GM12878 (cell line): Measurements from ENCODE around the gene CASK. TPM values are rescaled to one million over a fixed set of nuclear protein-coding genes. Genes with fewer than 3 reads are reported as not detected.

ENCODE experiments used
- ATAC-seq: fragments of 200-7000 bp; cut with Tn5 transposase; 3 replicates; pipeline ENCODE4 v1.9.1; 2020; ENCODE audit warnings: mild to moderate bottlenecking, moderate library complexity
- BruUV-seq: library from RNA; stranded (reverse); fragments of 400-500 nt; replicated peaks from 2 replicates; lab custom pipeline; 2021; lab: Mats Ljungman, UMichigan
- CTCF ChIA-PET: fragments of 300-600 bp; sonication (Branson Sonifier 250); formaldehyde crosslinking; extraction: SDS; loops from one replicate; lab custom pipeline; 2021; ENCODE audit warnings: inconsistent platforms; lab: Yijun Ruan, JAX
- POLR2A ChIA-PET: fragments of 350-600 bp; formaldehyde crosslinking; extraction: SDS; loops from one replicate; lab custom pipeline; 2021; ENCODE audit warnings: inconsistent platforms; lab: Charles Lee
- RAD21 ChIA-PET: fragments of 300-600 bp; sonication (Branson Sonifier 250); formaldehyde crosslinking; loops from one replicate; lab custom pipeline; 2023; ENCODE audit warnings: antibody characterized with exemption; ENCODE audit not compliant: unreplicated experiment; lab: Charles Lee
- SMC1A ChIA-PET: fragments of 300-600 bp; sonication (Branson Sonifier 250); formaldehyde crosslinking; loops from one replicate; lab custom pipeline; 2023; ENCODE audit not compliant: unreplicated experiment, uncharacterized antibody; lab: Charles Lee
- DNase-seq: peaks from one replicate; pipeline ENCODE4 v3.0.0-alpha.2; 2011; ENCODE audit warnings: low read depth, low spot score
- FAIRE-seq: peaks from 3 replicates; lab custom pipeline; 2011; peaks lifted over from hg19 to GRCh38; lab: Jason Lieb, UNC
- H2AFZ ChIP-seq: 2 replicates; pipeline ENCODE4 v1.6.0; 2011; ENCODE audit warnings: low read depth, low read length, control low read depth; ENCODE audit not compliant: control insufficient read depth
- H3K27ac ChIP-seq: 2 replicates; pipeline ENCODE4 v1.5.1; 2011; ENCODE audit warnings: control low read depth; ENCODE audit not compliant: control insufficient read depth, insufficient read depth
- H3K27me3 ChIP-seq, 2 experiments: replicated peaks in 1 of 2; 2 replicates each; pipeline versions ENCODE4 v1.6.0 to v1.6.1; 2011; ENCODE audit warnings: low read length in 1 of 2; ENCODE audit not compliant: control insufficient read depth in 2 of 2, insufficient read depth in 2 of 2
- H3K36me3 ChIP-seq, 2 experiments: 2 replicates each; pipeline ENCODE4 v1.5.1; 2011; ENCODE audit warnings: low read length in 1 of 2; ENCODE audit not compliant: control insufficient read depth in 2 of 2, insufficient read depth in 2 of 2
- H3K4me1 ChIP-seq: 2 replicates; pipeline ENCODE4 v1.6.1; 2011; ENCODE audit warnings: mild to moderate bottlenecking, low read length, moderate library complexity, mixed read lengths; ENCODE audit not compliant: control insufficient read depth, insufficient read depth
- H3K4me2 ChIP-seq: 2 replicates; pipeline ENCODE4 v1.6.0; 2011; ENCODE audit warnings: control low read depth; ENCODE audit not compliant: control insufficient read depth, insufficient read depth
- H3K4me3 ChIP-seq: fragments of 200-600 bp; sonication (generic); 2 replicates; pipeline ENCODE4 v1.5.1; 2016
- H3K79me2 ChIP-seq: 2 replicates; pipeline ENCODE4 v1.6.0; 2011; ENCODE audit warnings: low read length; ENCODE audit not compliant: control insufficient read depth, insufficient read depth
- H3K9ac ChIP-seq: 2 replicates; pipeline ENCODE4 v1.8.0; 2011; ENCODE audit warnings: low read length, control low read depth, mixed read lengths; ENCODE audit not compliant: control insufficient read depth, insufficient read depth
- H3K9me3 ChIP-seq: replicated peaks from 3 replicates; pipeline ENCODE4 v1.5.1; 2011; ENCODE audit warnings: mild to moderate bottlenecking, low read length; ENCODE audit not compliant: control insufficient read depth, insufficient read depth
- H4K20me1 ChIP-seq: 2 replicates; pipeline ENCODE4 v1.6.0; 2011; ENCODE audit not compliant: control insufficient read depth, insufficient read depth
- ASH2L ChIP-seq: fragments of 300-600, 200-600 bp; sonication (generic); IDR thresholded peaks from 2 replicates; pipeline ENCODE4 v1.6.1; 2017; ENCODE audit warnings: low read depth, mild to moderate bottlenecking, borderline replicate concordance
- CEBPB ChIP-seq, 2 experiments: fragments of 150-350 bp in 1 of 2; IDR thresholded peaks; 2 replicates each; pipeline ENCODE4 v1.6.1; 2012 to 2014; ENCODE audit warnings: low read depth in 2 of 2, low read length in 2 of 2, borderline replicate concordance in 1 of 2, inconsistent platforms in 1 of 2
- IKZF2 ChIP-seq, 2 experiments: fragments of 450-650 bp; IDR thresholded peaks; 2 replicates each; pipeline ENCODE4 v1.6.1; 2017; ENCODE audit warnings: mild to moderate bottlenecking in 2 of 2, moderate library complexity in 2 of 2
- MTA2 ChIP-seq: fragments of 450-650 bp; IDR thresholded peaks from 2 replicates; pipeline ENCODE4 v1.6.1; 2016; ENCODE audit warnings: low read depth, mild to moderate bottlenecking, moderate library complexity
- NFYB ChIP-seq: IDR thresholded peaks from 2 replicates; pipeline ENCODE4 v1.6.1; 2011; ENCODE audit warnings: low read depth, mild to moderate bottlenecking, low read length, improper control_type of control experiment, moderate library complexity; ENCODE audit not compliant: insufficient read depth
- POU2F2 ChIP-seq: IDR thresholded peaks from 3 replicates; pipeline ENCODE4 v1.6.1; 2011; ENCODE audit warnings: low read depth, mild to moderate bottlenecking, low read length, borderline replicate concordance
- TARDBP ChIP-seq: IDR thresholded peaks from 2 replicates; pipeline ENCODE4 v1.6.1; 2016; ENCODE audit warnings: borderline replicate concordance
- WRNIP1 ChIP-seq: IDR thresholded peaks from 2 replicates; pipeline ENCODE4 v1.6.1; 2011; ENCODE audit warnings: low read depth, low read length, improper control_type of control experiment, borderline replicate concordance
- WGBS: methylation state at CpG from one replicate; pipeline ENCODE4 v1.1.6; 2016; ENCODE audit warnings: low lambda C conversion rate; ENCODE audit not compliant: insufficient replicate concordance, insufficient coverage; ENCODE audit errors: missing lambda C conversion rate; 5-methylcytosine and 5-hydroxymethylcytosine counted together
- in situ Hi-C: fragments of 300-500 bp; cut with MboI; formaldehyde crosslinking; loops from 9 replicates; pipeline ENCODE4 v1.14.3; 2018; ENCODE audit warnings: mixed read lengths
- intact Hi-C: fragments of 100-400 bp; cut with micrococcal nuclease; formaldehyde crosslinking; loops from one replicate; pipeline ENCODE4 v1.14.2; 2022; ENCODE audit not compliant: unreplicated experiment
- polyA plus RNA-seq, 11 experiments: library from polyadenylated mRNA; depleted of rRNA in 4 of 11; unstranded in 6 of 11; stranded (reverse) in 5 of 11; fragments of >200 nt; fragmentation: Nextera tagmentation in 4 of 11; fragmentation: Illumina TruSeq in 1 of 11; extraction: Ambion mirVana in 4 of 11; extraction: Trizol in 1 of 11; gene quantifications; 1 replicate in 1 of 11; 2 replicates in 10 of 11; pipeline versions ENCODE4 v1.2.1 to v1.2.3, GENCODE V29; 2011 to 2016; ENCODE audit warnings: inconsistent platforms in 2 of 11, missing spikeins in 2 of 11, low read depth in 1 of 11
- total RNA-seq, 4 experiments: library from RNA; depleted of rRNA in 3 of 4; stranded (reverse); fragments of >200 nt in 3 of 4; fragmentation: Illumina TruSeq in 1 of 4; extraction: Trizol in 1 of 4; gene quantifications; 2 replicates each; pipeline versions ENCODE4 v1.2.1 to v1.2.3, GENCODE V29; 2013 to 2021
- TF ChIP-seq, protein P1 (sequence below): fragments of 450-650 bp; IDR thresholded peaks from 2 replicates; pipeline ENCODE4 v1.6.1; 2017; ENCODE audit warnings: antibody characterized with exemption, mild to moderate bottlenecking, moderate library complexity

The CASK gene
- total and polyA plus RNA-seq, 10 of the 15 experiments (the other 5 are each of a cell fraction or from before 2014, with no cell fraction given), result 0.60 to 45.9 (median 4.8) TPM

DNA sequence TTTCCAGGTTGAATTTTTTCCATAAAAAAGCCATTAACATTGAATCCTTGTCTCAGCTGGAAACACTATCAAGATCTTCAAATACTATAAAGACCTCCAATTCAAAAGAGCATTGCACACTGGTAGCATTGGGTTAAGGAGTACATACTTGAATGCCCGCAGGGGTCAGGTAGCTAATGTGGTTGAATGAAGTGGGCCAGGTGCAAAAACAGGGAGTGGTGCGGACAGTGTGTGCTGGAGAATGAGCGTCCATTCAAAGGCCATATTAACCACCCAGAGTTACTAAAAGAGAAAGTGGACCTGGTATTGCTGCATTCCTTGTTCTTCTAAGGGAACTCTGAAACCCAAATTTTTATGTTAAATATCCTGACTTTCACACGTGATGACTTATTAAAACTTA lies 384.6 kb downstream of the CASK start:
- ChIA-PET RAD21 (no interaction called here), POLR2A (no interaction called here), CTCF (interaction anchor here (1.4 kb wide), 1 partner anchor 15 kb away, joined by 3 read pairs; no protein-coding TSS in a partner anchor), SMC1A (interaction anchor here (0.6 kb wide), 1 partner anchor 543 kb away, joined by 3 read pairs; no protein-coding TSS in a partner anchor)
- no peaks in the 10 kb centered on the region for H3K36me3 ChIP-seq
- no peaks in the 10 kb centered on the region for H3K27me3 ChIP-seq
- in situ Hi-C loops, result no loop called here
- H3K4me2 ChIP-seq, result no peak overlapping the region
- H3K9me3 ChIP-seq, result no peaks in the 10 kb centered on the region
- no TSS peak for BruUV-seq
- intact Hi-C loops, result no loop called here
- no peak for TF ChIP-seq IKZF2 (IDR thresholded peaks at IDR 0.05)
- no peak for TF ChIP-seq CEBPB (IDR thresholded peaks at IDR 0.05; ENCODE audit: borderline replicate concordance in 1 of 2, low read depth in 2 of 2, low read length in 2 of 2)
- no peaks in the 10 kb centered on the region for H3K79me2 ChIP-seq
- no peak for FAIRE-seq
- H2AFZ ChIP-seq, result no peak overlapping the region
- H3K4me1 ChIP-seq, result no peaks in the 10 kb centered on the region
- no peak overlapping the region for H3K4me3 ChIP-seq
- 42% methylated on average over 4 of the region's 4 CpGs for WGBS
- H3K27ac ChIP-seq, result no peak overlapping the region
- no peaks in the 10 kb centered on the region for H4K20me1 ChIP-seq
- no peak for DNase-seq
- no peak for ATAC-seq
- no peak overlapping the region for H3K9ac ChIP-seq

DNA sequence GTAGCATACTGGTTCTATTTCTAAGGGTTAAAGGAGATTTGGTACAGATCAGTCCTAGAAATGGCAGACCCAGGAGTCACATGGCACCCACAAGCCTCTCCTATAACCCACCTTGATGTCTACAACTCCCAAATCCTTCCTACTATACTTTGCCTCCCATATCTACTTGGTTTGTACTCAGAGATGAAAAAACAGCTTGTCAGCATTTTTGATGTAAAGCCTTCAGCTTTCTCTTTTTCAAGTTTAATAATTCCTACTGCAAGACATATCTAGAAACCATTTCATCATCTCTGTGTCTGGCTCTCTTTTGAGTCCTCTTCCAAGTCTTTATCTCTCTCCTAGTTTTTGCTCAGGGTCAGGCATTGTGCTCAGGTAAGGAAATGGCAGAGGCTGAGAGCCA lies 393.3 kb downstream of the CASK start:
- Histone ChIP-seq H3K4me1 (no peaks in the 10 kb centered on the region), H2AFZ (no peak overlapping the region), H4K20me1 (no peaks in the 10 kb centered on the region), H3K79me2 (no peaks in the 10 kb centered on the region), H3K27me3 (no peaks in the 10 kb centered on the region), H3K27ac (no peak overlapping the region), H3K9ac (no peak overlapping the region), H3K4me2 (no peak overlapping the region), H3K9me3 (no peaks in the 10 kb centered on the region), H3K4me3 (no peak overlapping the region), H3K36me3 (peaks cover 0 to 3% of the 10 kb centered on the region in 2 experiments; a peak in 1 of 4 replicates)
- BruUV-seq, result no TSS peak
- ATAC-seq (no peak), FAIRE-seq (no peak), DNase-seq (no peak)
- CTCF ChIA-PET, result no interaction called here
- TF ChIP-seq, protein P1, sequence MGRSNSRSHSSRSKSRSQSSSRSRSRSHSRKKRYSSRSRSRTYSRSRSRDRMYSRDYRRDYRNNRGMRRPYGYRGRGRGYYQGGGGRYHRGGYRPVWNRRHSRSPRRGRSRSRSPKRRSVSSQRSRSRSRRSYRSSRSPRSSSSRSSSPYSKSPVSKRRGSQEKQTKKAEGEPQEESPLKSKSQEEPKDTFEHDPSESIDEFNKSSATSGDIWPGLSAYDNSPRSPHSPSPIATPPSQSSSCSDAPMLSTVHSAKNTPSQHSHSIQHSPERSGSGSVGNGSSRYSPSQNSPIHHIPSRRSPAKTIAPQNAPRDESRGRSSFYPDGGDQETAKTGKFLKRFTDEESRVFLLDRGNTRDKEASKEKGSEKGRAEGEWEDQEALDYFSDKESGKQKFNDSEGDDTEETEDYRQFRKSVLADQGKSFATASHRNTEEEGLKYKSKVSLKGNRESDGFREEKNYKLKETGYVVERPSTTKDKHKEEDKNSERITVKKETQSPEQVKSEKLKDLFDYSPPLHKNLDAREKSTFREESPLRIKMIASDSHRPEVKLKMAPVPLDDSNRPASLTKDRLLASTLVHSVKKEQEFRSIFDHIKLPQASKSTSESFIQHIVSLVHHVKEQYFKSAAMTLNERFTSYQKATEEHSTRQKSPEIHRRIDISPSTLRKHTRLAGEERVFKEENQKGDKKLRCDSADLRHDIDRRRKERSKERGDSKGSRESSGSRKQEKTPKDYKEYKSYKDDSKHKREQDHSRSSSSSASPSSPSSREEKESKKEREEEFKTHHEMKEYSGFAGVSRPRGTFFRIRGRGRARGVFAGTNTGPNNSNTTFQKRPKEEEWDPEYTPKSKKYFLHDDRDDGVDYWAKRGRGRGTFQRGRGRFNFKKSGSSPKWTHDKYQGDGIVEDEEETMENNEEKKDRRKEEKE, result no peak
- no peak for TF ChIP-seq ASH2L
- no peak for TF ChIP-seq POU2F2
- TF ChIP-seq WRNIP1, result no peak
- no peak for TF ChIP-seq NFYB
- no peak for TF ChIP-seq TARDBP
- TF ChIP-seq MTA2, result no peak
- SMC1A ChIA-PET, result no interaction called here
- RAD21 ChIA-PET, result interaction anchor here (0.5 kb wide), 1 partner anchor 132 kb away, joined by 5 read pairs; no protein-coding TSS in a partner anchor
- intact Hi-C loops (no loop called here), in situ Hi-C loops (no loop called here)
- POLR2A ChIA-PET, result no interaction called here
